H9 (cell line): ENCODE measurements around the gene MTMR12. TPM values are rescaled to one million over a fixed set of nuclear protein-coding genes. Genes with fewer than 3 reads are reported as not detected.
A peak's percentile ranks its signal among the peaks of the same experiment; 100 is the strongest.

Experiments used
- DNase-seq: peaks from one replicate; pipeline ENCODE4 v3.0.0-alpha.2; 2017
- H2AFZ ChIP-seq: one replicate; pipeline ENCODE4 v1.6.1; 2013; ENCODE audit warnings: mild to moderate bottlenecking, low read length, control low read depth, moderate library complexity
- H2AK5ac ChIP-seq: 2 replicates; pipeline ENCODE4 v1.6.1; 2013; ENCODE audit warnings: low read length, control low read depth, mixed read lengths; ENCODE audit not compliant: insufficient read length
- H2BK120ac ChIP-seq: one replicate; pipeline ENCODE4 v1.6.1; 2013; ENCODE audit warnings: low read depth, mild to moderate bottlenecking, low read length, control low read depth, inconsistent platforms; ENCODE audit not compliant: poor library complexity, severe bottlenecking
- H2BK12ac ChIP-seq: 2 replicates; pipeline ENCODE4 v1.6.1; 2013; ENCODE audit warnings: low read length, control low read depth, mixed read lengths, low read depth; ENCODE audit not compliant: insufficient read length
- H2BK15ac ChIP-seq: 2 replicates; pipeline ENCODE4 v1.6.1; 2013; ENCODE audit warnings: low read depth, low read length, control low read depth
- H2BK20ac ChIP-seq: one replicate; pipeline ENCODE4 v1.6.1; 2013; ENCODE audit warnings: low read depth, mild to moderate bottlenecking, low read length, control low read depth, inconsistent platforms; ENCODE audit not compliant: poor library complexity, severe bottlenecking
- H2BK5ac ChIP-seq: 2 replicates; pipeline ENCODE4 v1.6.1; 2013; ENCODE audit warnings: low read length, control low read depth, mixed read lengths; ENCODE audit not compliant: insufficient read length
- H3K14ac ChIP-seq: 2 replicates; pipeline ENCODE4 v1.6.1; 2013; ENCODE audit warnings: low read length, control low read depth; ENCODE audit not compliant: insufficient read depth
- H3K18ac ChIP-seq: 2 replicates; pipeline ENCODE4 v1.6.1; 2013; ENCODE audit warnings: low read depth, mild to moderate bottlenecking, mixed read lengths, low read length, control low read depth; ENCODE audit not compliant: insufficient read length
- H3K23ac ChIP-seq: 2 replicates; pipeline ENCODE4 v1.6.1; 2013; ENCODE audit warnings: low read length, control low read depth, mixed read lengths, low read depth; ENCODE audit not compliant: insufficient read length
- H3K23me2 ChIP-seq: 2 replicates; pipeline ENCODE4 v1.6.1; 2013; ENCODE audit warnings: low read depth, mild to moderate bottlenecking, mixed read lengths, low read length, control low read depth; ENCODE audit not compliant: insufficient read length, poor library complexity, severe bottlenecking
- H3K27ac ChIP-seq: 2 replicates; pipeline ENCODE4 v1.5.1; 2013; ENCODE audit warnings: low read length, control low read depth, mixed read lengths, low read depth; ENCODE audit not compliant: insufficient read length
- H3K27me3 ChIP-seq: 2 replicates; pipeline ENCODE4 v1.6.1; 2013; ENCODE audit warnings: low read length, control low read depth, inconsistent platforms; ENCODE audit not compliant: insufficient read depth
- H3K4ac ChIP-seq: 2 replicates; pipeline ENCODE4 v1.6.1; 2013; ENCODE audit warnings: low read depth, mild to moderate bottlenecking, control low read depth, inconsistent platforms, low read length, moderate library complexity
- H3K4me1 ChIP-seq: 2 replicates; pipeline ENCODE4 v1.6.1; 2013; ENCODE audit warnings: low read length, control low read depth, inconsistent platforms; ENCODE audit not compliant: insufficient read depth
- H3K4me2 ChIP-seq: 2 replicates; pipeline ENCODE4 v1.6.1; 2013; ENCODE audit warnings: low read length, control low read depth, mixed read lengths; ENCODE audit not compliant: insufficient read length, insufficient read depth
- H3K56ac ChIP-seq: 2 replicates; pipeline ENCODE4 v1.6.1; 2013; ENCODE audit warnings: low read depth, mild to moderate bottlenecking, mixed read lengths, low read length, control low read depth; ENCODE audit not compliant: insufficient read length
- H3K79me1 ChIP-seq: 2 replicates; pipeline ENCODE4 v1.6.1; 2013; ENCODE audit warnings: low read depth, mild to moderate bottlenecking, moderate library complexity, low read length, control low read depth, inconsistent platforms; ENCODE audit not compliant: insufficient read depth, poor library complexity, severe bottlenecking
- H3K79me2 ChIP-seq: 2 replicates; pipeline ENCODE4 v1.6.1; 2013; ENCODE audit warnings: low read length, control low read depth, inconsistent platforms; ENCODE audit not compliant: insufficient read depth
- H3K9ac ChIP-seq: 2 replicates; pipeline ENCODE4 v1.6.1; 2013; ENCODE audit warnings: low read length, control low read depth, mixed read lengths; ENCODE audit not compliant: insufficient read length; ENCODE audit errors: extremely low read depth
- H3K9me3 ChIP-seq: one replicate; pipeline ENCODE4 v1.6.1; 2013; ENCODE audit warnings: low read depth, low read length, inconsistent platforms; ENCODE audit not compliant: control insufficient read depth
- H3T11ph ChIP-seq: one replicate; pipeline ENCODE4 v1.6.1; 2013; ENCODE audit warnings: mild to moderate bottlenecking, low read length, control low read depth, inconsistent platforms
- H4K20me1 ChIP-seq: one replicate; pipeline ENCODE4 v1.6.1; 2013; ENCODE audit not compliant: control insufficient read depth, insufficient read length, insufficient read depth
- H4K5ac ChIP-seq: 2 replicates; pipeline ENCODE4 v1.6.1; 2013; ENCODE audit warnings: low read depth, mild to moderate bottlenecking, mixed read lengths, low read length, control low read depth; ENCODE audit not compliant: insufficient read length
- H4K8ac ChIP-seq: replicated peaks from 2 replicates; pipeline ENCODE4 v1.6.1; 2013; ENCODE audit warnings: low read length, control low read depth, mixed read lengths, low read depth; ENCODE audit not compliant: insufficient read length
- H4K91ac ChIP-seq: 2 replicates; pipeline ENCODE4 v1.6.1; 2013; ENCODE audit warnings: low read depth, mild to moderate bottlenecking, moderate library complexity, mixed read lengths, low read length, control low read depth; ENCODE audit not compliant: insufficient read length
- H3K27ac Mint-ChIP-seq, 3 experiments: 2 replicates in 2 of 3; 3 replicates in 1 of 3; pipeline ENCODE4 v1.8.0; 2020 to 2021; ENCODE audit warnings: mixed read lengths in 3 of 3, mild to moderate bottlenecking in 1 of 3, moderate library complexity in 1 of 3
- H3K27me3 Mint-ChIP-seq: 2 replicates; pipeline ENCODE4 v1.8.0; 2021; ENCODE audit warnings: low read depth, mild to moderate bottlenecking, moderate library complexity, mixed read lengths
- H3K36me3 Mint-ChIP-seq, 3 experiments: 2 replicates in 2 of 3; 3 replicates in 1 of 3; pipeline ENCODE4 v1.8.0; 2020 to 2021; ENCODE audit warnings: low read depth in 3 of 3, mixed read lengths in 3 of 3; ENCODE audit not compliant: insufficient read depth in 1 of 3
- H3K4me1 Mint-ChIP-seq, 2 experiments: 2 replicates each; pipeline ENCODE4 v1.8.0; 2020; ENCODE audit warnings: mixed read lengths in 2 of 2
- H3K4me3 Mint-ChIP-seq, 2 experiments: 2 replicates in 1 of 2; 3 replicates in 1 of 2; pipeline ENCODE4 v1.8.0; 2020 to 2021; ENCODE audit warnings: mild to moderate bottlenecking in 2 of 2, mixed read lengths in 2 of 2, moderate library complexity in 1 of 2
- H3K9me3 Mint-ChIP-seq, 2 experiments: 2 replicates in 1 of 2; 3 replicates in 1 of 2; pipeline ENCODE4 v1.8.0; 2020; ENCODE audit warnings: mild to moderate bottlenecking in 2 of 2, mixed read lengths in 2 of 2, moderate library complexity in 1 of 2
- WGBS: extraction: QIAGEN DNeasy Blood & Tissue Kit; methylation state at CpG from one replicate; pipeline ENCODE4 v1.1.7; 2013; ENCODE audit warnings: missing lambda C conversion rate, low lambda C conversion rate, mixed read lengths; ENCODE audit not compliant: insufficient read length; ENCODE audit errors: extremely low coverage; 5-methylcytosine and 5-hydroxymethylcytosine counted together
- total RNA-seq: library from RNA; stranded (reverse); gene quantifications from 2 replicates; pipeline ENCODE4 v1.2.1, GENCODE V29; 2021
- TF ChIP-seq, protein P1 (sequence below): fragments of 200-600 bp; sonication (generic); conservative IDR thresholded peaks from 3 replicates; pipeline ENCODE4 v1.8.0; 2021; ENCODE audit warnings: antibody characterized with exemption, mild to moderate bottlenecking

The MTMR12 gene
- total RNA-seq, 1 experiment from 2014 or later, result 39.3 TPM

DNA sequence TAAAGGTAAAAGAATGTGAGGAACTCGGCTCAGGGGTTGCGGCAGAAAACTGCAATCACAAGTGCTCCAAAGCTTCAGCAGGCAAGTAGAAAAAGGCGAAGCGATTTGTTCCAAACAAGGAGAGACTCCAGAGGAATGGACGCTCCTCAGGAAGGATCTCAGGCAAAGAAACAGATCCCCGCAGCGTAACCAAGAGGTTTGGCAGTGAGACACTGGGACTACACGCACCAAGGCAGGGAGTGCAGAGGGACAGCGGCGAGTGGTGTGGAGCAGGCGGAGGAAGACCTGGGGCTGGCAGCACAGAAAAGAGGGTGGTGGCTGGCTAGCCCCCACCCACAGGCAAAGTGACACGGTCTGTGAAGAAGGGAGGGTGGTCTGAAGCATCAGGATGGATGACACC is 83.9 kb downstream of the MTMR12 start:
- Histone ChIP-seq H3K4ac (no peak overlapping the region), H4K91ac (no peak overlapping the region), H3K79me1 (no peaks in the 10 kb centered on the region), H2BK12ac (no peak overlapping the region), H3K18ac (peak overlapping the region; percentile 35), H3K9me3 (no peaks in the 10 kb centered on the region), H2BK20ac (no peak overlapping the region), H3K56ac (no peak overlapping the region), H2AK5ac (no peak overlapping the region), H3T11ph (no peak overlapping the region), H4K20me1 (no peaks in the 10 kb centered on the region), H3K14ac (no peak overlapping the region), H2BK120ac (no peak overlapping the region), H3K27ac (no peak overlapping the region), H2AFZ (no peak overlapping the region), H3K23ac (no peak overlapping the region), H4K8ac (no peak overlapping the region), H2BK5ac (no peak overlapping the region), H3K4me1 (peaks cover 4% of the 10 kb centered on the region; the same call in 1 of the 2 replicates), H3K79me2 (no peaks in the 10 kb centered on the region), H3K9ac (no peak overlapping the region), H3K4me2 (no peak overlapping the region), H2BK15ac (no peak overlapping the region), H3K23me2 (no peaks in the 10 kb centered on the region), H3K27me3 (no peaks in the 10 kb centered on the region), H4K5ac (no peak overlapping the region)
- Mint-ChIP-seq H3K4me1 (peaks cover 12 to 22% of the 10 kb centered on the region in 2 experiments), H3K4me3 (no peak overlapping the region), H3K36me3 (peaks cover 21 to 51% (median 45%) of the 10 kb centered on the region in 3 experiments), H3K27ac (peak overlapping the region in 2 of 3 experiments; percentile 13 to 75; a peak in 4 of 7 replicates), H3K27me3 (no peaks in the 10 kb centered on the region), H3K9me3 (no peaks in the 10 kb centered on the region; a peak in 1 of 5 replicates)
- TF ChIP-seq, protein P1, sequence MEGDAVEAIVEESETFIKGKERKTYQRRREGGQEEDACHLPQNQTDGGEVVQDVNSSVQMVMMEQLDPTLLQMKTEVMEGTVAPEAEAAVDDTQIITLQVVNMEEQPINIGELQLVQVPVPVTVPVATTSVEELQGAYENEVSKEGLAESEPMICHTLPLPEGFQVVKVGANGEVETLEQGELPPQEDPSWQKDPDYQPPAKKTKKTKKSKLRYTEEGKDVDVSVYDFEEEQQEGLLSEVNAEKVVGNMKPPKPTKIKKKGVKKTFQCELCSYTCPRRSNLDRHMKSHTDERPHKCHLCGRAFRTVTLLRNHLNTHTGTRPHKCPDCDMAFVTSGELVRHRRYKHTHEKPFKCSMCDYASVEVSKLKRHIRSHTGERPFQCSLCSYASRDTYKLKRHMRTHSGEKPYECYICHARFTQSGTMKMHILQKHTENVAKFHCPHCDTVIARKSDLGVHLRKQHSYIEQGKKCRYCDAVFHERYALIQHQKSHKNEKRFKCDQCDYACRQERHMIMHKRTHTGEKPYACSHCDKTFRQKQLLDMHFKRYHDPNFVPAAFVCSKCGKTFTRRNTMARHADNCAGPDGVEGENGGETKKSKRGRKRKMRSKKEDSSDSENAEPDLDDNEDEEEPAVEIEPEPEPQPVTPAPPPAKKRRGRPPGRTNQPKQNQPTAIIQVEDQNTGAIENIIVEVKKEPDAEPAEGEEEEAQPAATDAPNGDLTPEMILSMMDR, result no peak
- no CpG with 5 or more reads among the region's 12 CpGs for WGBS
- DNase-seq, result no peak
